ENCODE measurements around the gene CYP4F3.
"Not testable (repeated sequence)": the region's sequence is repeated elsewhere in the genome, so short reads cannot be mapped to it uniquely, and the experiment has no call there.

The CYP4F3 gene

DNA sequence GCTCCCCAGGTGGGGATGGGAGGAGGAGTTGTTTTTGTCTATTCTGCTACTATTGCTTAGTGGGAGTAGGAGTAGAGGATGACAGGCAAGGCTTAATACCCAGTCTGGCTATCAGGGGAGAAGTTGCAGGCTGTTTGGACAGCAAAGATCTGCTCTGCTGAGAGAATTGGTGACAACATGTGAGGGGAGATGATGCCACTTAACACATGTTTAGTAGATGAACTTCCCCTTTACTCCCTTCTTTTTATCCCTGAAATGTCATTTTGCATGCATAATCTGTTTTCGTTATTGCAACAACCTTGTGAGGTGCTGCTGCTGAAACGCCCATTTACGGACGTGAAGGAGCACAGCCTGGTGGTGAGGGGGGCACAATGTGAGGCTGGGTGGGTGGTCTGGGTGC lies 29.2 kb downstream of the CYP4F3 start:
- DNase-seq (ENCODE audit: low spot score) = no peak

DNA sequence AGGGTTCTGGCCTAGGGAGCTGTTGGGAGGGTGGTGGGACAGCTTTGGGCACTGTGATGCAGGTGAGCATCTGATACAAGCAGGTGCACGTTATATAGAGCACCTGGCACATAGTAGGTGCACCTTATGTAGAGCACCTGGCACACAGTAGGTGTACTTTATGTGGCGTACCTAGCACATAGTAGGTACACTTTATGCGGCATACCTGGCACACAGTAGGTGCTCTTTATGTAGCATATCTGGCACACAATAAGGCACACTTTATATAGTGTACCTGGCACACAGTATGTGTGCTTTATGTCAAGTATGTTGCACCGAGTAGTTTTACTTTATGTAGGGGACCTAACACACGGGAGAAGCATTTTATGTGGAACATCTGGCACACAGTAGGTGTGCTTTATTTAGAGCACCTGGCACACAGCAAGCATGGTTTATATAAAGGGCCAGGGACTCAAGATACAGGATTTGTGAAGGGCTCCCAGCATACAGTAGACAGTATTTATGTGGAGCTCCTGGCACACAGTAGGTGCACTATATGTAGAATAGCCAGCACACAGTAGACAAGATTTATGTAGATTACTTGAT lies 30.6 kb downstream of the CYP4F3 start:
- DNase-seq (ENCODE audit: low spot score) = no peak

DNA sequence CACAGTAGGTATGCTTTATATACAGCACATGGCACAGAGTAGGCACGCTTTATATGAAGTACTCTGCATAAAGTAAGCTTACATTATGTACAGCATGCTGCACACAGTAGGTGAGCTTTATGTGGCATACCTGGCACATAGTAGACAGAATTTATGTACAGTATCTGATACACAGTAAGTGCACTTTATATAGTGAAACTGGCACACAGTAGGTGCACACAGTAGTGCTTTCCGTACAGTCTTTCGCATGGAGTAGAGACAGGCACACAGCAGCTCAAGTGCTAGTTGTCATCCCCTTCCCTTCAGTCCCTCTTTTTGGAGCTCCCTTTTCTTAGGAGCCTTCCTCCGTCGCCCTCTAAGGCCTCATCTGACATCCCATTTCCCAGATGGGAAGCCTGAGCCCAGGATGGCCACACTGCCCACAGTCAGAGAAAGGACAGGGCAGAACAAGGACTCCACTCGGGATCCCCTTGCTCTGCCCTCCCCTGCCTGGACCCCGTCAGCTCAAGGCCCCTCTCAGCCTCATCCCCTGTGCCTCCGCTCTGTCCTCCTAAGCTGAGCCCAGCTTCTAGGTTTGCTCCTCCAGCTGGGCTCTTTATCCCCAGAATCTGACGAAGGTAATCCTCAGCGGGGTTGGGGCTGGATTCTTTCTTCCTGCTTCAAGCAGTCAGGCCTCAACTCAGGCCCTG lies 31.3 kb downstream of the CYP4F3 start:
- DNase-seq (ENCODE audit: low spot score) = no peak

DNA sequence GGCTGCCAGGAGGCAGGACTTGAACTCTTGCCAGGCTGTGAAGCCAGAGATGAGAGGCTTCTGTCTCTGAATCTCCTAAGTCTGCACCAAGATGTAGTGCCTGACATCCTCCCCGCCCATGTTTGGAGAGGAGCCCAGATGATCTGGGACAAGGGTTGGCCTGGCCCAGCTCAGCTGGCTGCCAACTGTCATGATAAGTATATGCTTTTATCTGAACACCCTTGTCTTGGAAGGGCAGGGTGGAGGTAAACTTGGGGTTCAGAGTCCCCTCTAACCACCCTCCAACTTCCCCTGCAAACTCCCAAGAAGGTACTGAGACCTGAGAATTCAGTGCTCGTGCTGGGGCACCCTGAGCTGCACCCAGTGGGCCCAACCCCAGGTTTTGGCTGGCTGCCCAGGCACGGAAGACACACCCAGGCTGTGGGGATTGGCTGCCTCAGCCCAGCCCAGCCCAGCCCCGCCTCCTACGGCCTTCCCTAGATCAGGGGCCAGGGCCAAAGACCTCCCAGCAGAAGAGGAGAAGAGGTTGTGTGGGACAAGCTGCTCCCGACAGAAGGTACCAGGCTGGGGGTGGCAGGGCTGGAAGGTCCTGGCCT lies 32.0 kb downstream of the CYP4F3 start, which contains the start of gene CYP4F12:
TSS of gene CYP4F12 (plus strand) at position 508 of the 596 bp plus-strand sequence. CDS start 443 bp downstream, outside the sequence.
- no peak for DNase-seq (ENCODE audit: low spot score)

GRCh38 chr19:15673176-15673654 lies 32.5 kb downstream of the CYP4F3 start:
- DNase-seq (ENCODE audit: low spot score) = no peak

GRCh38 chr19:15675560-15675959 lies 34.9 kb downstream of the CYP4F3 start:
- no peak for DNase-seq (ENCODE audit: low spot score)

GRCh38 chr19:15679089-15679488 lies 38.4 kb downstream of the CYP4F3 start:
- no peak for DNase-seq (ENCODE audit: low spot score)

DNA sequence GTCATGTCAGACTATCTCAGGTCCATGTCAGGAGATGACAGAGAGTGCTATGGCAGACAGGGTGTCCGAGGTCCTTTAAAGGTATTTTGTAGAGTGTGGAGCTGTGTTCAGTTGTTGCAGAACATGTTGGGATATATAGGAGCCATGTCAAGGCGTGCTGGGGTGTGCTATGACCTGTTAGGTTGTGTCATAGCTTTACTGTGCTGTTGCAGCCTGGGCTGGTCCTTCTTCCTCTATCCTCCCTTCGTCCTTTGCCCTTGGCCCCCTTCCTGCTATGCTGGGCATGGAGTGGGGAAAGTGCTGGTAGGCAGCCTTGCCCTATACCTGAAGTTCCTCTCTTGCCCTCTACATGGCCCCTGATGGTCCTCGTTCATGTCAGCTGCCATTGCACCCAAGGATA lies 39.2 kb downstream of the CYP4F3 start:
- not testable (repeated sequence) for DNase-seq (ENCODE audit: low spot score)

GRCh38 chr19:15680478-15681322 lies 40.0 kb downstream of the CYP4F3 start:
- DNase-seq (ENCODE audit: low spot score) = no peak

GRCh38 chr19:15683411-15683810 lies 42.7 kb downstream of the CYP4F3 start:
- no peak for DNase-seq (ENCODE audit: low spot score)

GRCh38 chr19:15684828-15685227 lies 44.1 kb downstream of the CYP4F3 start:
- DNase-seq (ENCODE audit: low spot score) = no peak

GRCh38 chr19:15696654-15697194 lies 56.0 kb downstream of the CYP4F3 start:
- no peak for DNase-seq (ENCODE audit: low spot score)

GRCh38 chr19:15701757-15702533 lies 61.2 kb downstream of the CYP4F3 start:
- no peak for DNase-seq (ENCODE audit: low spot score)

- DNase-seq (ENCODE audit: low spot score) = no peak
These were observed 61.8 kb downstream of the CYP4F3 start for GRCh38 chr19:15702534-15702930.

Small RNA genes lying within 50 kb of the gene (small RNA-seq; reads per million reads assigned to genes)
- gene AD000091.1 = 0 reads per million in 2 experiments
